TTC549 (cell line): ENCODE data around the gene PLEKHG2.
"Not testable (repeated sequence)": the region's sequence is repeated elsewhere in the genome, so short reads cannot be mapped to it uniquely, and the experiment has no call there.

ENCODE experiments used
- FAIRE-seq: peaks from 2 replicates; lab custom pipeline; 2012; peaks lifted over from hg19 to GRCh38; lab: Jason Lieb, UNC

PLEKHG2 gene

DNA sequence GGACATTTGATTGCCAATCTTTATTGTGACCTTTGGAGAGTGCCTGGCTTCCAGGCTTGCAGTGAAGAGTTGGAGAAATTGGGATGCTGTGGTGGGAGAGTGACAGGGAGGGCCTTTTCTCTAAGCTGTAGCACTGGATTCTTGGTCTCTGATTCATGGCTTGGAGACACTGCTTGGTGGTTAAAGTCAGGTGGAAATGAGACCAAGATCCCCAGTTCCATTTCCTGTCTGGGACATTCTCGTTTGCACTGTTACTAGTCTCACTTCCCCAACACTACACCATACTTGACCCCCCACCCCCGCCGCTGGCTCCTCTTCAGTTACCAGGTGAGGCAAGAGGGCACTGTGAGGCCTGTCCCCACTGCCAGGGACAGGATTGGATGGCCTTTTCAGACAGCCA, 35.8 kb downstream of the PLEKHG2 start:
- no peak for FAIRE-seq

DNA sequence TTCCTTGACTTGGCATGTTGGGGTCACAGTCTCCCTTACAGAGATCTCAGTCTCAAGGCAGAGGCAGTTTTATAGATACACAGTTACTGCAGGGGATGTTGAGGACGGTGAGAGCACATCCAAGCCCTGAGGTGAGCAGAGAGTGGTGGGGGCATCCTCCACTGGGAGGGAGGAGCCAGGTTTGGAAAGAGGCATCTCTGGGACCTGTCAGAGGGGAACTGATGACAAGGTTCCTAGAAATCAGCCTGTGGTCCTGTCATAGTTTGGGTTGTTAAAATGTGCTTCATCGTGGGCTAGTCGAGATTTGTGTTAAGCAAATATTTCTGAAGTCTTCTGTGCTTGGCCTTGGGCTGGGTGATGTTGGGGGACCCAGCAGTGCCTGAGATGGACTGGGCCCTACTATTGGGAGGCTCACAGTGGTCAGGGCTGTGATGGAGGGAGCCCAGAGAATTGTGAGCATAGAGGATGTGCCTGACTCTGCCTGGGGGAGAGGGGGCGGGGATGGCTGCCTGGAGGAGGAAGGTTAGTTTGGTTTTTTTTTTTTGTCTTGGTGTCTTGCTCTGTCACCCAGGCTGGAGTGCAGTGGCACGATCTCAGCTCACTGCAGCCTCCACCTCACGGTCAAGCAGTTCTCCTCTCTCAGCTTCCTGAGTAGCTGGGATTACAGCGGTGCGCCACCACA, 36.8 kb downstream of the PLEKHG2 start:
- FAIRE-seq: no peak

GRCh38 chr19:39451257-39451656, 38.8 kb downstream of the PLEKHG2 start:
- not testable (repeated sequence) for FAIRE-seq

GRCh38 chr19:39463403-39463802, 50.9 kb downstream of the PLEKHG2 start:
- FAIRE-seq: no peak

- no peak for FAIRE-seq
These were observed 53.7 kb downstream of the PLEKHG2 start for GRCh38 chr19:39465956-39466747.

DNA sequence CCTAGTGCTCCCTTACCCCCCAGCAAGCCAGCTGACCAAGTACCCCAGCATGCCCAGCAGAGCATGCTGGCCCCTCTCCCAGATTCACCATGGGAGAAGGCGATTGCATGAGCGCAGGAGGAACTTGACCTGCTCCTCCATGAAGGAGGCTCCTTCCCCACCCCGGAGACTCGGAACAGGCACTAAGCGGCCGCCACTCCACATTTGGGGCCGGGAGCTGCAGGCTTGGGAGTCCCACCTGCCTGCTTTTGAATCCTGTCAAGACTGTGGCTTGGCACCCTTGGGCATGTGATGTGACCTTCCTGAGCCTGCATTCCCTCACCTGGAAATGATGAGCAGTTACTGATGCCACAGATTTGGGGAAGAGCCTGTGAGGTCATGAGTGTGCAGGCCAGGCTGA, 55.5 kb downstream of the PLEKHG2 start:
- no peak for FAIRE-seq

DNA sequence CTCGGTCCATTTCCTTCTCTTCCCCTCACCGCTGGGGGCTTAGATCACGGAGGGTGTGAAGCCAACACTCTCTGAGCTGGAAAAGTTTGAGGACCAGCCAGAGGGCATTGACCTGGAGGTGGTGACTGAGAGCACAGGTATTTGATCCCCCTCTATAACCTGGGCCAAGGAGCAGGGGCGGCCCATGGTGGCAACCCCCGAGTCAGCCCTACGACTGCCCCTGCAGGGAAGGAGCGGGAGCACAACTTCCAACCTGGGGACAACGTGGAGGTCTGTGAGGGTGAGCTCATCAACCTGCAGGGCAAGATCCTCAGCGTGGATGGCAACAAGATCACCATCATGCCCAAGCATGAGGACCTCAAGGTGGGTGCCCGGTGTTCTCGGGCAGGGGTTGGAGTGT, 56.6 kb downstream of the PLEKHG2 start:
- no peak for FAIRE-seq

DNA sequence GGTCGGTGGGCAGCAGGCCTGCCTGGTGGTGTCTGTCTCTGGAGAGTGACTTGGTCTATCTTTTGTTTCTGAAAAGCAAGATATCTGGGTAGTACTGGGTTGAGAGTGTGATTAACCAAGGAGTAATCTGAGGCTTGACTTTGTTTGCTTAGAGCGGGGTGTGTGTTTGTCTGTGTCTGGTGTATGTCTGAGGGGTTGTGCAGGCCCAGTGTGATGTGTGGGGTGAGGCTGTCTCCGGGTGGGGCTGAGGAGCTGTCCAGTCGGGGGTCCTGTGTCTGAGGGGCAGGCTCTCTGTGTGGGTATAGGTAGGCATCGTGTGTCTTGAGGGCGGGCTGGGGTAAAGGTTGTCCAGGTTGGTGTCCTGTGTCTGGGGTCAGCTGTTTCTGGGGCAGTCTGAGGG, 57.1 kb downstream of the PLEKHG2 start:
- FAIRE-seq: no peak

DNA sequence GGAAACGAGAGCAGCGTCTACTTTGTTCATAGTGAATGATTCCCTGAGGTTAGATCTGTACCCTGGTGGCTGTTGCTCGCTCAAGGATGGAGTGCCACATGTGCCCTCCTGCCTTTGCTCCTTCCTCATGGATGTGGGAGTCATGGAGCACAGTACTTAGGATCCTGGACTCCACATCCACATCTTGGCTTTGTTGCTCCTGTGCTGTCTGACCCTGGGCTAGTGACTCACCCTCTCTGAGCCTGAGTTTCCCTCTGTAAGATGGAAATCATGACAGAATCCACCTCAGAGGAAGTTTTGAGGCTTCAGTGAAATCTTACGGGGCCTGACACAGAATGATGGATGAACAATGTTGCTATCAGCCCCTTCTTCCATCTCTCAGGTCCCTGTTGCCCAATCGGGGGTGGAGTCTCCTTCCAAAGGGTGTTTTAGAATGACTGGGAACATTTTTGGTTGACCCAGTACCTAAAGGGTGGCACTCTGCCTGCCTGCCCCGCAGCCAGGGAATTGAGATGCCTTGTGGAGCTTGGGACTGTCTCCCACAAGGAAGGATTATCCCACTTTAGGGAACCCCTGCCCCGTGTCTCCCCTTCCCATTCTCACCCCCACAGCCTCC, 58.4 kb downstream of the PLEKHG2 start:
- FAIRE-seq: no peak

DNA sequence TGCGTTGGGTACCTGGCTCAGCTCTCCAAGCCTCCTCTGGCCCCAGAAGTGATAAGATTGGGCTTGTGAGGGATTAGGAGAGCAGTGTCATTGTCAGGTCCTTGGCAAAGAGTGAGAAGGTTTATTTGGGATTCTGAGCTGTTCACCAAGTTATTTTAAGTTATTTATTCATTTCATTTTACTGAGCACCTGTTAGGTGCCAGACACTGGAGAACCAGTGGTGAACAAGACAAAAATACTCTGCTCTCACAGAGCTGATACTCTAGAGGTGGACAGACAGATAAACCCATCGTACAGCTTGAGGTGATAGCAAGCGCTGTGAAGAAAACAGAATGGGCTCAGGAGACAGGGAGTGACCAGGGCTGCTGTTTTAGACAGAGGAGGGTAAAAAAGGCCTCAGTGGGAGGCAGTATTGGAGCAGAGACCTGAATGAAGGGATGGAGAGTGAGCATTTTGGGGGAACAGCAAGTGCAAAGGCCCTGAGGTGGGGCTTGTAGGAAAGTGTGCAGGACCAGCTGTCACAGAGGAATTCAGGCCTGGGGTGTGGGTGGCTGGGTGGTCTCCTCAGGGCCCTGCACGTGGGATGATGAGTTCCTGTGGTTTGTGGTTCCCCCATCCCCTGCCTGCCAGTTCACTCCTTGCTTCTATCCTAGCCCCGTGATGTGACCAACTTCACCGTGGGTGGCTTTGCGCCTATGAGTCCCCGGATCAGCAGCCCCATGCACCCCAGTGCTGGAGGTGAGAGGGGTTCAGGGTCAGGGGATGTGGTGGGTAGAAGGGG, 59.5 kb downstream of the PLEKHG2 start:
- no peak for FAIRE-seq

- FAIRE-seq: no peak
These were observed 60.4 kb downstream of the PLEKHG2 start for GRCh38 chr19:39472746-39473442.

- no peak for FAIRE-seq
These were observed 61.0 kb downstream of the PLEKHG2 start for GRCh38 chr19:39473443-39473960.

GRCh38 chr19:39474139-39474620, 61.7 kb downstream of the PLEKHG2 start:
- no peak for FAIRE-seq

GRCh38 chr19:39475748-39476147, 63.3 kb downstream of the PLEKHG2 start:
- no peak for FAIRE-seq
